ENCODE data around the gene DDX56. TPM values are rescaled to one million over a fixed set of nuclear protein-coding genes. Genes with fewer than 3 reads are reported as not detected.

The DDX56 gene
- total RNA-seq, 2 donors from 2014 or later: 32.2 to 54.1 TPM

- intact Hi-C loops (cut with DNase I): no loop called here
- TF ChIP-seq POLR2A (IDR thresholded peaks at IDR 0.05): no peak
- no peak for TF ChIP-seq CTCF (IDR thresholded peaks at IDR 0.05)
- ATAC-seq (peak; percentile 40), DNase-seq (peak in 1 of 4 donors; percentile 53)
- Histone ChIP-seq H3K4me3 (no peak overlapping the region), H3K36me3 (replicated peaks in 1 of 2; ENCODE audit: insufficient read depth in 1 of 2, low read depth in 2 of 2) (no peaks in the 10 kb centered on the region), H3K4me1 (peaks cover 15% of the 10 kb centered on the region), H3K9me3 (no peaks in the 10 kb centered on the region), H3K27me3 (no peaks in the 10 kb centered on the region), H3K27ac (peak overlapping the region in 2 of 4 donors; percentile 10 to 59)
- WGBS, 2 donors: 51 to 66% methylated on average over 2 of the region's 2 CpGs
Observed at GRCh38 chr7:44615149-44615611, 41.5 kb upstream of the DDX56 start.

- peaks cover 25% of the 10 kb centered on the region for H3K4me1 ChIP-seq
- WGBS, 2 donors: 77 to 96% methylated on average over 3 of the region's 3 CpGs
- no peak for TF ChIP-seq CTCF (IDR thresholded peaks at IDR 0.05)
- TF ChIP-seq POLR2A (IDR thresholded peaks at IDR 0.05): no peak
Observed at GRCh38 chr7:44609829-44610228, 36.1 kb upstream of the DDX56 start.

GRCh38 chr7:44608916-44609648 is 35.4 kb upstream of the DDX56 start:
- no peak overlapping the region for H3K4me3 ChIP-seq
- H3K36me3 ChIP-seq (replicated peaks in 1 of 2; ENCODE audit: insufficient read depth in 1 of 2, low read depth in 2 of 2): no peaks in the 10 kb centered on the region
- ATAC-seq (no peak), DNase-seq (no peak)
- intact Hi-C loops (cut with DNase I): loop anchor here (10.0 kb wide), 1 partner anchor 136 kb away; the partner anchor contains the start of gene ZMIZ2
- H3K9me3 ChIP-seq: no peaks in the 10 kb centered on the region
- WGBS, 2 donors: 79 to 85% methylated on average over 14 of the region's 14 CpGs
- H3K27me3 ChIP-seq: no peaks in the 10 kb centered on the region
- H3K27ac ChIP-seq: no peak overlapping the region
- TF ChIP-seq POLR2A (IDR thresholded peaks at IDR 0.05) (no peak), CTCF (IDR thresholded peaks at IDR 0.05) (no peak)
- peaks cover 25% of the 10 kb centered on the region for H3K4me1 ChIP-seq

More at GRCh38 chr7:44609829-44610228, 36.1 kb upstream of the DDX56 start:
- Histone ChIP-seq H3K36me3 (replicated peaks in 1 of 2; ENCODE audit: insufficient read depth in 1 of 2, low read depth in 2 of 2) (no peaks in the 10 kb centered on the region), H3K9me3 (no peaks in the 10 kb centered on the region), H3K4me3 (no peak overlapping the region), H3K27ac (no peak overlapping the region), H3K27me3 (no peaks in the 10 kb centered on the region)
- intact Hi-C loops (cut with DNase I): loop anchor here (10.0 kb wide), 1 partner anchor 135 kb away; the partner anchor contains the start of gene ZMIZ2
- no peak for DNase-seq
- no peak for ATAC-seq

- DNase-seq (no peak), ATAC-seq (no peak)
- Histone ChIP-seq H3K36me3 (replicated peaks in 1 of 2; ENCODE audit: insufficient read depth in 1 of 2, low read depth in 2 of 2) (no peaks in the 10 kb centered on the region), H3K27ac (peak overlapping the region; percentile 98 to 99 (median 98)), H3K9me3 (no peaks in the 10 kb centered on the region), H3K4me3 (peak overlapping the region; percentile 23 to 98), H3K27me3 (no peaks in the 10 kb centered on the region), H3K4me1 (peaks cover 25% of the 10 kb centered on the region)
- 48 to 59% methylated on average over 27 to 34 of the region's 35 CpGs for WGBS, 2 donors
- intact Hi-C loops (cut with DNase I): loop anchor here (10.0 kb wide), 1 partner anchor 137 kb away; the partner anchor contains the start of gene ZMIZ2
- TF ChIP-seq POLR2A (IDR thresholded peaks at IDR 0.05) (no peak), CTCF (IDR thresholded peaks at IDR 0.05) (no peak)
Observed at GRCh38 chr7:44607141-44608068, 33.7 kb upstream of the DDX56 start.
